K562 treated with DMSO at 1 percent for 48 hours (cell line): Measurements from ENCODE around the gene RRP8. TPM values are rescaled to one million over a fixed set of nuclear protein-coding genes. Genes with fewer than 3 reads are reported as not detected.

Experiments
- total RNA-seq: library from RNA; unstranded; fragments of 300-600 nt; gene quantifications from 2 replicates; pipeline ENCODE4 v1.2.3, GENCODE V29; 2022; ENCODE audit warnings: low replicate concordance; ENCODE audit errors: extremely low read depth

Gene RRP8
- total RNA-seq = not detected in 2 replicates

DNA sequence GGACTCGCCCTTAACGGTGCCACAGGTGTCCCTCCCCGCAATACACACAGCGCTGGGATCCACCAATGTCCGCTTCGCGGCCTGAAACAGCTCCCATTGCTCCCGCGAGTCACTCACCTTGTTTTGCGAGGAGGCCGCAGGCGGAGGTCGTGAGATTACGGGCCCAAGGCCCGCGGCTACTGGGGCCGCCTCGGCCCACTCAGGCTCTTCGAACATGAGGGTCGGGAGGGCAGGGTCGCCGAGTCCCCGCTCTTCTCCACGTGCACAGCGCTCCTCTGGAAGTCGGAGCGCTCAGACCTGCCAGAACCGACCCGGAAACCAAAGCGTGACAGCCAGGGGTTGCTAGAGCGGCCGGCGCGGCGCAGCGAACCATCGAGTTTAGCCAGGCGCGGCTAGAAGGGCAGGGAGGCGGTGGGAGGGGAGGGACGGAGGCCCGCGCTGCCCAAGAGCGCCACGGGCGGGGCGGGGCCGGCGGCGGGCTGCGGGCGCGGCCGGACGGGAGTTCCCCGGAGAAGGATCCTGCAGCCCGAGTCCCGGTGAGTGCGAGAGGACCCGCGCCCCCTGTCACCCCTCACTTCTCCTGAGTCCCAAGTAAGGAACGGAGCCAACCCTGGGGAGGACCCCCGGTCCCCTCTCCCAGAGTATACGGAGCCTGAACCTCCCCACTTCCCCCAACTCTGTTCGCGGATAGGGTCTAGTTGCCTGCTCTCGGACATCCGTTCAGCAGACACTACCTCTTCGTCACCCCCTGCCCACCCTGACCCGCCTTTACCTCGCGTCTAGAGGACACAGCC is at the start of gene RRP8, which contains the start of gene ILK:
RRP8 (minus strand) TSS at position 330 of the 794 bp plus-strand sequence; CDS start at position 216, 114 bp downstream.
ILK (plus strand) TSS at position 488 of the 794 bp plus-strand sequence. CDS start 498 bp downstream, outside the sequence.

GRCh38 chr11:6619004-6619745 is 15.8 kb upstream of the RRP8 start, which contains the start of gene TPP1:
Gene TPP1, minus strand, starts transcription at chr11:6619422. Its CDS starts 22 bp downstream, at chr11:6619400.

DNA sequence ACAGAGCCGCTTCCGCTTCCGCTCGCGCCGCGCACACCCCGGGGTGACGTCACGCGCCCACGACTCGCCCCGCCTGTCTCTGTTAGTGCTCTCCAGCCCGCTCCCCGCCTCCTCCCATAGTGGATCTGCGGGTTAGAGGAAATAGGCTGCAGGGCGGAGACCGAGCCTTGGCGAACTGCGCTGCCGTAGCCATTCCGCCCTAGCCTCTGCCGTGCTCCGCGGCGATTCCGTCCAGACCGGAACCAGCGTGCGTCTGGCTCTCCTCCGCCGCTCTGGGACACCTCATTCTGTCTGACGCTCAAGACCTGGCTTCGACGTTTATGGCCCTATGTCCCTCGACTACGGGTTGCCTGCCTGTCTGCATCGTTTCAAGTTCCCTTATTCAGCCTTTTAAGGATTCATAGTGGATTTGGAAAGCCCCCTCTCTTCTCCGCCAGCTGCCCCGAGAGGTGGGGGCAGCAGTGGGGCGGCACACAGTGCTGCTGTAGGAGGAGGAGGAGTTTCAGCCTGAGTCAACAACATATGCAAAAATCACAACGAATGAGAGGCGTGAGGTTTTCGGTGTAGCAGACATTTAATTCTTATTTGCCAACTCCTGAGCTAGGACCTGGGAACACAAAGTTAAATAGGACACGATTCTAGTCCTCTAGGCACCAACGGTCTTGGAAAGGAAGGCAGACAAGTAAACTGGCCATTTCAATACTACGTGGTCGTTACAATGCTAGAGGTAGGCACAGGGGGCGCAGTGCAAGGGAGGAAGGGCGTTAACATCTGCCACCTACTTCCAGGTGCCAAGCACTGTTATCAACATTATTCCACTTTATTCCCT is 9.0 kb upstream of the RRP8 start, which contains the start of gene TAF10:
TAF10 (minus strand) TSS at position 4 of the 829 bp plus-strand sequence. CDS start 27 bp downstream, outside the sequence.

Other genes with a start within 250 kb of the RRP8 start
- gene SMPD1, start 213.1 kb downstream of the RRP8 start, total RNA-seq = not detected in 2 replicates
- not detected in 2 replicates for gene APBB1, start 184.5 kb downstream of the RRP8 start, total RNA-seq
- not detected in 2 replicates for gene HPX, start 162.6 kb downstream of the RRP8 start, total RNA-seq
- gene TRIM3, start 129.7 kb downstream of the RRP8 start, total RNA-seq = not detected in 2 replicates
- not detected in 2 replicates for gene ARFIP2, start 122.3 kb downstream of the RRP8 start, total RNA-seq
- gene TIMM10B, start 122.1 kb downstream of the RRP8 start, total RNA-seq = not detected in 2 replicates
- gene DNHD1, start 106.3 kb downstream of the RRP8 start, total RNA-seq = not detected in 2 replicates
- gene ILK, start 158 bp upstream of the RRP8 start, total RNA-seq = 274 TPM in 1 of 2 replicates, not detected in the other
- not detected in 2 replicates for gene TAF10, start 8.6 kb upstream of the RRP8 start, total RNA-seq
- 148 TPM in 1 of 2 replicates, not detected in the other for gene TPP1, start 15.8 kb upstream of the RRP8 start, total RNA-seq
- gene DCHS1, start 52.2 kb upstream of the RRP8 start, total RNA-seq = not detected in 2 replicates
- gene MRPL17, start 79.7 kb upstream of the RRP8 start, total RNA-seq = not detected in 2 replicates
- not detected in 2 replicates for gene OR2AG2, start 168.4 kb upstream of the RRP8 start, total RNA-seq
- gene OR2AG1, start 179.4 kb upstream of the RRP8 start, total RNA-seq = not detected in 2 replicates
- gene OR6A2, start 196.1 kb upstream of the RRP8 start, total RNA-seq = not detected in 2 replicates
- not detected in 2 replicates for gene OR10A5, start 242.1 kb upstream of the RRP8 start, total RNA-seq